ENCODE measurements around the gene SRSF4. TPM values are rescaled to one million over a fixed set of nuclear protein-coding genes. Genes with fewer than 3 reads are reported as not detected.

The SRSF4 gene
- total and polyA plus RNA-seq, 2 donors (not counting 1 experiment from before 2014, with no cell fraction given): 48.4 to 93.5 TPM

DNA sequence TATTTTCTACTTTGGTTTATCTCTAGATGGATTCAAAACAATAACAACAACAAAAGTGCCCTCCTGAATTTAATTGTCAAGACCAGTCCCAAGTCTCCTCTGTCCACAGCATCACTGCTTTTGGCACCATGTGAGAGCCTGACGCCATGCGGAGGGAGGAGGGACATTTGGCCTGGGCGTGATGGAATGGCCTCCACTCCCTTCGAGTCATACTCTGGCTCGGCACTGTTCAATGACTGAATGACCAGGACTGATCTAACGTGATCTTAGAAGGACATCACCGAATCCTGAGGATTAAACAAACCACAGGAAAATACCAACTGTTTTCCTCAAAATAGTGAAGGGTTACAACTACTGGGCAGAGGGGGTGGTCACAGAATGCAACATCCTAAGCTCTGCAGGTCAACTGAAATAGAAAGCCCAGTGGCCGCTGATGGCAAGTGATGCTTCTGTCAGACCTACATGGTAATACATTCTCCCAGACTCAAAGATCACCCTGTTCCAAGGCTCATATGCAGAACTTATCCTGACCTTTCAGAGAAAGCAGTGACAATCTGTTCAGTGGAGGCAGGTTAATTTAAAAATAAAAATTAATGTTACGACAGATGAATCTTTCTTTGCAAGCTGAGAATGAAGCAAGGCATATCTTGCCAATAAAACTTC is 19.1 kb downstream of the SRSF4 start:
- no peak for TF ChIP-seq CTCF (IDR thresholded peaks at IDR 0.05)
- TF ChIP-seq EZH2 (IDR thresholded peaks at IDR 0.05; ENCODE audit: borderline replicate concordance, insufficient read depth, low read depth, low read length, poor library complexity, severe bottlenecking): no peak
- no peak overlapping the region for H3K9ac ChIP-seq (ENCODE audit: low read length)
- no peak overlapping the region for H3K4me2 ChIP-seq (replicated peaks; ENCODE audit: low read depth, low read length, poor library complexity, severe bottlenecking)
- H3K79me2 ChIP-seq (ENCODE audit: control insufficient read depth, insufficient read depth, low read length): peaks cover 77% of the 10 kb centered on the region
- no peak overlapping the region for H2AFZ ChIP-seq (ENCODE audit: insufficient read depth, low read depth, low read length, poor library complexity, severe bottlenecking)
- WGBS (ENCODE audit: insufficient coverage): 100% methylated on average over 2 of the region's 9 CpGs
- H3K4me1 ChIP-seq (ENCODE audit: control insufficient read depth in 2 of 2, insufficient read depth in 2 of 2, low read length in 2 of 2): no peaks in the 10 kb centered on the region
- no peaks in the 10 kb centered on the region for H3K9me3 Mint-ChIP-seq (ENCODE audit: insufficient read depth)
- no peak overlapping the region for H3K27ac Mint-ChIP-seq
- ATAC-seq (ENCODE audit: low read depth) (no peak), DNase-seq (no peak)
- H3K27me3 ChIP-seq (replicated peaks in 1 of 4; ENCODE audit: control extremely low read depth in 1 of 4, control insufficient read depth in 3 of 4, insufficient read depth in 4 of 4, low read length in 3 of 4): no peaks in the 10 kb centered on the region
- intact Hi-C loops (cut with micrococcal nuclease): no loop called here
- no peaks in the 10 kb centered on the region for H3K27me3 Mint-ChIP-seq
- peaks cover 9% of the 10 kb centered on the region for H3K4me1 Mint-ChIP-seq
- POLR2A ChIA-PET: no interaction called here
- H3K4me3 ChIP-seq (ENCODE audit: control extremely low read depth in 1 of 5, extremely low read depth in 1 of 5, insufficient read depth in 1 of 5, low read depth in 2 of 5, low read length in 4 of 5): no peak overlapping the region
- H3K9me3 ChIP-seq (ENCODE audit: control extremely low read depth in 1 of 3, control insufficient read depth in 2 of 3, insufficient read depth in 1 of 3, low read length in 2 of 3): no peaks in the 10 kb centered on the region
- CTCF ChIA-PET: no interaction called here
- peaks cover 88% of the 10 kb centered on the region for H4K20me1 ChIP-seq (ENCODE audit: control insufficient read depth, insufficient read depth, low read length, poor library complexity, severe bottlenecking)
- H3K4me3 Mint-ChIP-seq: no peak overlapping the region
- peaks cover 28 to 61% of the 10 kb centered on the region in 2 experiments for H3K36me3 ChIP-seq (replicated peaks in 1 of 2; ENCODE audit: control extremely low read depth in 1 of 2, control insufficient read depth in 1 of 2, extremely low read depth in 1 of 2, insufficient read depth in 2 of 2, low read length in 1 of 2)
- no peak overlapping the region for H3K27ac ChIP-seq (ENCODE audit: low read length in 2 of 2)

DNA sequence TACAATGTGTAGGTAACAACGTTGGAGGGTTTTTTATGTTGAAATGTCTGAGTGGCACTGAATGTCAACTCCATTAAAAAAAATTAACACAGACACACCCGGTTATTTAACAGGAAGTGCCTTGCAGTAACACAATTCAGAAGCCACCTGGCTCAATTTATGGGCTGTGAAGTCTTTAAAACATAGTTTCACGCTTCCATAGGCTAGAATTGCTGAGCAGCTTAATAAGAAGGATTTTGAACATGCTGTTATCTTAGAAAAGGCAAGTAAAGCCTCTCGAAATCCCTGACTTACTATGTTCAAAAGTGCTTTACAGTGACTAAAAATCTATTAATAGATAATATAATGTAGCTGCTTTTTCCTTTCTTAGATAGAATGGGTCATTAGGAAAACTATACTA is 19.7 kb downstream of the SRSF4 start:
- TF ChIP-seq CTCF (IDR thresholded peaks at IDR 0.05) (no peak), EZH2 (IDR thresholded peaks at IDR 0.05; ENCODE audit: borderline replicate concordance, insufficient read depth, low read depth, low read length, poor library complexity, severe bottlenecking) (no peak)
- Mint-ChIP-seq H3K4me1 (peaks cover 9% of the 10 kb centered on the region), H3K4me3 (no peak overlapping the region), H3K27me3 (no peaks in the 10 kb centered on the region), H3K9me3 (ENCODE audit: insufficient read depth) (no peaks in the 10 kb centered on the region), H3K27ac (no peak overlapping the region)
- POLR2A ChIA-PET: no interaction called here
- Histone ChIP-seq H3K9ac (ENCODE audit: low read length) (no peak overlapping the region), H3K27ac (ENCODE audit: low read length in 2 of 2) (no peak overlapping the region), H3K4me1 (ENCODE audit: control insufficient read depth in 2 of 2, insufficient read depth in 2 of 2, low read length in 2 of 2) (no peaks in the 10 kb centered on the region), H3K27me3 (replicated peaks in 1 of 4; ENCODE audit: control extremely low read depth in 1 of 4, control insufficient read depth in 3 of 4, insufficient read depth in 4 of 4, low read length in 3 of 4) (no peaks in the 10 kb centered on the region), H2AFZ (ENCODE audit: insufficient read depth, low read depth, low read length, poor library complexity, severe bottlenecking) (no peak overlapping the region), H3K4me3 (ENCODE audit: control extremely low read depth in 1 of 5, extremely low read depth in 1 of 5, insufficient read depth in 1 of 5, low read depth in 2 of 5, low read length in 4 of 5) (no peak overlapping the region), H4K20me1 (ENCODE audit: control insufficient read depth, insufficient read depth, low read length, poor library complexity, severe bottlenecking) (peaks cover 82% of the 10 kb centered on the region), H3K9me3 (ENCODE audit: control extremely low read depth in 1 of 3, control insufficient read depth in 2 of 3, insufficient read depth in 1 of 3, low read length in 2 of 3) (no peaks in the 10 kb centered on the region), H3K4me2 (replicated peaks; ENCODE audit: low read depth, low read length, poor library complexity, severe bottlenecking) (no peak overlapping the region), H3K36me3 (replicated peaks in 1 of 2; ENCODE audit: control extremely low read depth in 1 of 2, control insufficient read depth in 1 of 2, extremely low read depth in 1 of 2, insufficient read depth in 2 of 2, low read length in 1 of 2) (peaks cover 29 to 65% of the 10 kb centered on the region in 2 experiments), H3K79me2 (ENCODE audit: control insufficient read depth, insufficient read depth, low read length) (peaks cover 72% of the 10 kb centered on the region)
- intact Hi-C loops (cut with micrococcal nuclease): no loop called here
- ATAC-seq (ENCODE audit: low read depth) (no peak), DNase-seq (no peak)
- CTCF ChIA-PET: interaction anchor here (1.6 kb wide), 1 partner anchor 40 kb away, joined by 6 read pairs; no protein-coding TSS in a partner anchor
- WGBS (ENCODE audit: insufficient coverage): 80% methylated on average over 1 of the region's 4 CpGs
